ENCODE measurements around the gene PDE4D.

The PDE4D gene

GRCh38 chr5:58933891-58934628 is 959.5 kb downstream of the PDE4D start:
- DNase-seq (ENCODE audit: low read depth in 2 of 2), result peak in 1 of 2 donors; percentile 4

- no peak for DNase-seq (ENCODE audit: low read depth in 2 of 2)
These were observed 961.4 kb downstream of the PDE4D start for GRCh38 chr5:58932057-58932612.

- no peak for DNase-seq (ENCODE audit: low read depth in 2 of 2)
These were observed 963.0 kb downstream of the PDE4D start for GRCh38 chr5:58930520-58930919.

GRCh38 chr5:58929726-58930125 is 963.8 kb downstream of the PDE4D start:
- no peak for DNase-seq (ENCODE audit: low read depth in 2 of 2)

GRCh38 chr5:58927938-58928337 is 965.6 kb downstream of the PDE4D start:
- DNase-seq (ENCODE audit: low read depth in 2 of 2), result no peak

- DNase-seq (ENCODE audit: low read depth in 2 of 2), result no peak
These were observed 966.3 kb downstream of the PDE4D start for GRCh38 chr5:58927181-58927580.

- no peak for DNase-seq (ENCODE audit: low read depth in 2 of 2)
These were observed 967.0 kb downstream of the PDE4D start for GRCh38 chr5:58926541-58926935.

- no peak for DNase-seq (ENCODE audit: low read depth in 2 of 2)
These were observed 967.6 kb downstream of the PDE4D start for GRCh38 chr5:58925627-58926540.

- DNase-seq (ENCODE audit: low read depth in 2 of 2), result no peak
These were observed 969.2 kb downstream of the PDE4D start for GRCh38 chr5:58924306-58924705.

- DNase-seq (ENCODE audit: low read depth in 2 of 2), result no peak
These were observed 970.2 kb downstream of the PDE4D start for GRCh38 chr5:58923355-58923754.

- DNase-seq (ENCODE audit: low read depth in 2 of 2), result no peak
These were observed 970.9 kb downstream of the PDE4D start for GRCh38 chr5:58922461-58923171.

- DNase-seq (ENCODE audit: low read depth in 2 of 2), result no peak
These were observed 972.4 kb downstream of the PDE4D start for GRCh38 chr5:58921159-58921558.

- DNase-seq (ENCODE audit: low read depth in 2 of 2), result no peak
These were observed 973.7 kb downstream of the PDE4D start for GRCh38 chr5:58919833-58920232.
